ENCODE data around the gene COX7A2.

DNA sequence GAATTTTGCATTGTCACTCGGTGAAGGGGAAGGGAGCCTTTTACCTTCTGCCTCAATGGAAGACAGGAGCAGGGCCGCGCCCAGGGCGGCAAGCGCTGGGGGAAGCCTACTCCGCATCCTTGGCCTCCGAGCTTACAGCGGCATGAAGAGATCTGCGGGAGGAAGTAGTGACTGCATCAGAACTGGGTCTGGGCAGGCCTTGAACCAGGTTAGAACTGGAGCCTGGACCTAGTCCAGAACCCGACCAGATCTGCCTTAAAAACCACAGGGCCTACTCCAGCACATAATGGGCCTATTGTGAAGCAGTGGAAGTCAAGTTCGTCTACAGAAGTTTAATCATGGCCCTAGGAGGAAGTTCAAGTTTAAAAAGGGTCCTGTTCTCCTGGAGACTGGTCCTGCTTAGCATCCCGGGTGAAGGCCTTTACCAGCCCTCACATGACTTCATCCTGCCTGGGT, 40.9 kb downstream of the COX7A2 start:
- TF ChIP-seq, protein P1, sequence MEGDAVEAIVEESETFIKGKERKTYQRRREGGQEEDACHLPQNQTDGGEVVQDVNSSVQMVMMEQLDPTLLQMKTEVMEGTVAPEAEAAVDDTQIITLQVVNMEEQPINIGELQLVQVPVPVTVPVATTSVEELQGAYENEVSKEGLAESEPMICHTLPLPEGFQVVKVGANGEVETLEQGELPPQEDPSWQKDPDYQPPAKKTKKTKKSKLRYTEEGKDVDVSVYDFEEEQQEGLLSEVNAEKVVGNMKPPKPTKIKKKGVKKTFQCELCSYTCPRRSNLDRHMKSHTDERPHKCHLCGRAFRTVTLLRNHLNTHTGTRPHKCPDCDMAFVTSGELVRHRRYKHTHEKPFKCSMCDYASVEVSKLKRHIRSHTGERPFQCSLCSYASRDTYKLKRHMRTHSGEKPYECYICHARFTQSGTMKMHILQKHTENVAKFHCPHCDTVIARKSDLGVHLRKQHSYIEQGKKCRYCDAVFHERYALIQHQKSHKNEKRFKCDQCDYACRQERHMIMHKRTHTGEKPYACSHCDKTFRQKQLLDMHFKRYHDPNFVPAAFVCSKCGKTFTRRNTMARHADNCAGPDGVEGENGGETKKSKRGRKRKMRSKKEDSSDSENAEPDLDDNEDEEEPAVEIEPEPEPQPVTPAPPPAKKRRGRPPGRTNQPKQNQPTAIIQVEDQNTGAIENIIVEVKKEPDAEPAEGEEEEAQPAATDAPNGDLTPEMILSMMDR (conservative IDR thresholded peaks at IDR 0.05; ENCODE audit: low read depth, low read length), result no peak
- no peak for TF ChIP-seq EZH2 (IDR thresholded peaks at IDR 0.05; ENCODE audit: borderline replicate concordance, low read depth, low read length, poor library complexity, severe bottlenecking)

All from A673 (cell line).